H1 (cell line): ENCODE results near the gene NOX1. TPM values are rescaled to one million over a fixed set of nuclear protein-coding genes. Genes with fewer than 3 reads are reported as not detected.

Experiments used
- CTCF ChIP-seq, 3 experiments: IDR thresholded peaks; 1 replicate in 2 of 3; 2 replicates in 1 of 3; pipeline versions ENCODE4 v1.5.1 to v1.6.1; 2011; ENCODE audit warnings: low read length in 3 of 3, mild to moderate bottlenecking in 3 of 3, inconsistent platforms in 2 of 3, low read depth in 1 of 3, moderate library complexity in 1 of 3; ENCODE audit not compliant: insufficient read depth in 1 of 3; ENCODE audit errors: control extremely low read depth in 1 of 3
- RXRA ChIP-seq: IDR thresholded peaks from 2 replicates; pipeline ENCODE4 v1.6.1; 2011; ENCODE audit warnings: low read depth, mild to moderate bottlenecking, low read length, moderate library complexity; ENCODE audit not compliant: insufficient read depth
- SP2 ChIP-seq: IDR thresholded peaks from 2 replicates; pipeline ENCODE4 v1.6.1; 2012; ENCODE audit warnings: mild to moderate bottlenecking, low read length, inconsistent platforms
- polyA plus RNA-seq, 7 experiments: library from polyadenylated mRNA; depleted of rRNA in 3 of 7; stranded (reverse) in 5 of 7; unstranded in 2 of 7; fragments of >200 nt in 5 of 7; fragments of 200-250 nt in 2 of 7; gene quantifications; 1 replicate in 5 of 7; 2 replicates in 1 of 7; 4 replicates in 1 of 7; pipeline versions ENCODE4 v1.2.1 to v1.2.3, GENCODE V29; 2011 to 2013; ENCODE audit warnings: missing spikeins in 2 of 7, mixed read lengths in 2 of 7
- total RNA-seq: library from RNA; stranded (reverse); fragmentation: NEBNext Ultra II Directional; extraction: Animal tissue kit (Norgen Biotek cat#: 25700); gene quantifications from 2 replicates; pipeline ENCODE4 v1.2.1, GENCODE V29; 2021

Gene NOX1
- total and polyA plus RNA-seq, 2 of the 8 experiments (the other 6 are each of a cell fraction or from before 2014, with no cell fraction given), result not detected

GRCh38 chrX:100870527-100870926 is 3.6 kb downstream of the NOX1 start (continued):
- TF ChIP-seq CTCF (IDR thresholded peaks at IDR 0.05; ENCODE audit: control extremely low read depth in 1 of 3, insufficient read depth in 1 of 3, low read depth in 1 of 3, low read length in 3 of 3) (no peak), RXRA (no peak), SP2 (no peak)
- TF ChIP-seq, all 59 proteins: peak for 0
